Keratinocyte (primary cell): ENCODE measurements around the gene BCAR3.

Experiments used
- EZH2 ChIP-seq: IDR thresholded peaks from one replicate; pipeline ENCODE4 v1.6.1; 2012; ENCODE audit warnings: inconsistent platforms, mild to moderate bottlenecking, low read length, moderate library complexity
- TF ChIP-seq, protein P1 (sequence below), 3 experiments: IDR thresholded peaks in 1 of 3; conservative IDR thresholded peaks in 1 of 3; optimal IDR thresholded peaks in 1 of 3; 2 replicates in 2 of 3; 3 replicates in 1 of 3; pipeline versions ENCODE3 to v1.5.1; 2011; ENCODE audit warnings: low read length in 3 of 3, mild to moderate bottlenecking in 3 of 3, moderate library complexity in 2 of 3, control low read depth in 1 of 3, inconsistent platforms in 1 of 3; ENCODE audit not compliant: insufficient read depth in 2 of 3; ENCODE audit errors: extremely low read depth in 1 of 3

GRCh38 chr1:93559695-93560094 lies 121.9 kb downstream of the BCAR3 start:
- TF ChIP-seq, protein P1, sequence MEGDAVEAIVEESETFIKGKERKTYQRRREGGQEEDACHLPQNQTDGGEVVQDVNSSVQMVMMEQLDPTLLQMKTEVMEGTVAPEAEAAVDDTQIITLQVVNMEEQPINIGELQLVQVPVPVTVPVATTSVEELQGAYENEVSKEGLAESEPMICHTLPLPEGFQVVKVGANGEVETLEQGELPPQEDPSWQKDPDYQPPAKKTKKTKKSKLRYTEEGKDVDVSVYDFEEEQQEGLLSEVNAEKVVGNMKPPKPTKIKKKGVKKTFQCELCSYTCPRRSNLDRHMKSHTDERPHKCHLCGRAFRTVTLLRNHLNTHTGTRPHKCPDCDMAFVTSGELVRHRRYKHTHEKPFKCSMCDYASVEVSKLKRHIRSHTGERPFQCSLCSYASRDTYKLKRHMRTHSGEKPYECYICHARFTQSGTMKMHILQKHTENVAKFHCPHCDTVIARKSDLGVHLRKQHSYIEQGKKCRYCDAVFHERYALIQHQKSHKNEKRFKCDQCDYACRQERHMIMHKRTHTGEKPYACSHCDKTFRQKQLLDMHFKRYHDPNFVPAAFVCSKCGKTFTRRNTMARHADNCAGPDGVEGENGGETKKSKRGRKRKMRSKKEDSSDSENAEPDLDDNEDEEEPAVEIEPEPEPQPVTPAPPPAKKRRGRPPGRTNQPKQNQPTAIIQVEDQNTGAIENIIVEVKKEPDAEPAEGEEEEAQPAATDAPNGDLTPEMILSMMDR (optimal IDR thresholded peaks at IDR 0.05 in 1 of 3, IDR thresholded peaks at IDR 0.05 in 1 of 3, conservative IDR thresholded peaks at IDR 0.05 in 1 of 3; ENCODE audit: extremely low read depth in 1 of 3, insufficient read depth in 2 of 3, low read length in 3 of 3): no peak
- no peak for TF ChIP-seq EZH2
